ENCODE data around the gene ZNF518B. TPM values are rescaled to one million over a fixed set of nuclear protein-coding genes. Genes with fewer than 3 reads are reported as not detected.

Gene ZNF518B
- 23.7 TPM for total RNA-seq

DNA sequence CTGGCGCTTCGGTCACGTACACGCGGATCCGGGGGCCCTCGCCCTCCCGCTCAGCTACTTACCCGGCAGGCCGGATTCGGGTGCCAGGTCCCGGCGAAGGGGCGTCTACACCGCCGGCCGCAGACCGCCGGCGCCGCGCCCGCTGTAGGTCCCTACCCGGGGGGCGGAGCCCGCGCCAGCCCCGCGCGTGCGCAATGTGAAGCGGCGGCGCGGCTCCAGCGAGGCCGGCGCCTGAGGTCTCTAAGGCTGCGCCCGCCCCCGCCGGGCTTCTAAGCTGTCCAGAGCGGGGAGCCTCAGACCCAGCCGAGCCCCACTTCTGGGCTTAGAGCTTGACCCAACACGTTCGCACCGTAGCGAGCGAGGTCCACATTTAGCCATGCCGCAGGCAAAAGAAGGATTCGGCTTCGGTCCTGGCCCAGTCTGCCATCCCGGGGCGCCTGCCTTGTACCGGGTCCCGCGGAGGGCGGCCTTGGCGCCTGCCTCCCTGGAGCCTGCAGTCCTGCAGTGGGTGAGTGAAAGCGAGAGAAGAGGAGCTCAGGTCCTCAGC is at the start of gene ZNF518B:
Gene ZNF518B (minus strand): TSS at position 172 of the 547 bp plus-strand sequence. CDS start 11,098 bp downstream, outside the sequence.
- DNase-seq (ENCODE audit: low spot score): peak; percentile 65

DNA sequence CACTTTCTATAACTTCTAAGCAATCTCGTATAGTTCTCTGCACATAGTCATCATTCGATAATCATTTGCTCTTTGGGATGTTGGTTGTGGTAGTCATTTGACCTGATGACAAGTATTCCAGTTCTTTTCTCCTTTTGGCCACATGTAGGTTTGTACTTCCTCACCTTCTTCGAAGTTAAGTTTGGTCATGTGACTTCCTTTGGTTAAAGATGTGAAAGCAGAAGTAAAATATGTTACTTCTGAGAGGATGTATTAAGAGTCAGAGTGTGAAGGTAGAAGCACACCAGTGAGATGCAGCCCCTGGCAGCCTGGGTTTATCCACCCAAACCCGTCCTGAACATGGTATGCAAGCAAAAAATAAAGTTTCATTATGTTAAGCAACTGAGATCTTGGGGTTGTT is 48.9 kb upstream of the ZNF518B start:
- DNase-seq (ENCODE audit: low spot score): no peak

DNA sequence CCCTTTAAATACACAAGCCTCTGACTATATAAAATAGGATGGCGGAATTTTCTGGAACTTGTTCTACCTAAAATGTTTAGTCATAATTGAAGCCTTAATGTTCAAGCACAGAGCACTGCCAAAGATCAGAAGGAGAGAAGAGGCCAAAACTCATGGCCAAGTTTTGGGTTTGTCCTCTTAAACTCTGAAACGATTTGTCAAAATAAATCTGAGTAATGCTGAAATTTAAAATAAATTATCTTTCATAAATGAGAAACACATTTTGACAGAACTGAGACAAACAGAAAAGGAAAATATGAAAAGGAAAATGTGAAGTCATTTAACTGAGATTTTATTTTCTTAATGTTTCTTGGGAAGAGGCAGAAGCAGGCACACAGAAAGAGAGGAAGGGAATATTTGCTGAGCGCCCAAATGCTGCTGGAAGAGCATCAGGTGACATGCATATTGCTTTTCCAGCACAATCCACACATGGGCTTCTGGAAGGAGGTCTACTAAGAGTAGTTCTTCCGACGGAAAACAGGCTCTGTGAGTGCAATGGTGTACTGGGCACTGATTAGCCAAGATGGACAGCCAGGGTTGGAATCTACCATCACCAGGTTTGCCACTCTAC is 47.4 kb upstream of the ZNF518B start:
- DNase-seq (ENCODE audit: low spot score): no peak

DNA sequence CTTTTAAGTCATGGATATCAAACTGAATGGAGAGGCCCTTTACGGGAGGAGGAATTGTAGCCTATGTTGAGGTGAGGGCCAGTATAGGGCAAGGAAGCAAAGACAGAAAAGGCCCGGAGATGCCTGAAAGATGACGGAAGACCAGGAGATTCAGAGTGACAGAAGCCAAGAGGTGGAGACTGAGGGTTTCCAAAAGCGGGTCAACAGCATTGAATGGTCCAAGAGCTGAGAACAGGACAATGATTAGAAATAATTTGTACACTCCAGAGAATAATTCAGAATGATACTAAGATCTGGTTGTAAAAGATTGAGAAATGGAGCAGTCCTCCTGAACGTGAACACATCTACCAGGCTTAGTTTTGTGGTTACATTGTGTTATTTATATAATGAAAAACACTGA is 45.5 kb upstream of the ZNF518B start:
- no peak for DNase-seq (ENCODE audit: low spot score)

DNA sequence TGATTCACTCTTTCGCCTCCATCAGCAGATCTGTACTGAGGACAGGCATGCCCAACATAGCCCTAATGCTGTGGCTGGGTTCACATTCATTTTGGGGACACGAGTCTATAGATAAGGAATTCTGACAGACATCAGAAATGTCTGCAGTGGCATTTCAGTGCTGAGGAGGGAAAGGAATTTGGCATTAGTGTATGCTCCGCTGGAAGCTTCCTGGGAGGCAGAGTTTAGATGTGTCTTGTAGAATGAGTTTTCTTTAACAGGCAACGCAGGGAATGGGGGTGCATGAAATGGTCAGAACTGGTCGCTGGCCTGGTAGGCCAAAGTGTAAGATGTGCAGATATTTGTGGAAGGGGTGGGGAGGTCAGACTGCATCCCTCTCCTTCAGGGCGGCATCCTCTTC is 43.5 kb upstream of the ZNF518B start:
- no peak for DNase-seq (ENCODE audit: low spot score)

- DNase-seq (ENCODE audit: low spot score): no peak
These were observed 39.0 kb upstream of the ZNF518B start for GRCh38 chr4:10496200-10496599.

- DNase-seq (ENCODE audit: low spot score): no peak
These were observed 38.4 kb upstream of the ZNF518B start for GRCh38 chr4:10495651-10496050.

- no peak for DNase-seq (ENCODE audit: low spot score)
These were observed 35.2 kb upstream of the ZNF518B start for GRCh38 chr4:10492464-10492863.

DNA sequence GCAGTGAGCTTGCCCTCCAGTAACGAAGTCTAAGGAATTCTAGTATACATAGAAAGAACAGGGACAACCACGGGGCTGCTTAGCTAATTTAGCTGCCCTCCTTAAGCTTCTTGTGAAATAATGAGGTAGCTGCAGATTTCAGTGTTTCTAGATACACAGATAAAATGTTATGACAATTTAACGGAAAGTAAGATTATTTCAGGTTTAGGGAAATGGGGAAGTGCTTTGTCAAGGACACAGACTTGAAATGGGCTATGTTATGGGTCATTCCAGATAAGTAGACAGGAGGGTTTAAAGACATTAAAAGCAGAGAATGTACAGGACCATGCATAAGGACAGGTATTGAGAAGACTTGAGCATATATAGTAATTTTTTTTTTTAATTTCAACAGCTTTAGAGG is 34.2 kb upstream of the ZNF518B start:
- no peak for DNase-seq (ENCODE audit: low spot score)

- DNase-seq (ENCODE audit: low spot score): no peak
These were observed 33.8 kb upstream of the ZNF518B start for GRCh38 chr4:10490996-10491395.

DNA sequence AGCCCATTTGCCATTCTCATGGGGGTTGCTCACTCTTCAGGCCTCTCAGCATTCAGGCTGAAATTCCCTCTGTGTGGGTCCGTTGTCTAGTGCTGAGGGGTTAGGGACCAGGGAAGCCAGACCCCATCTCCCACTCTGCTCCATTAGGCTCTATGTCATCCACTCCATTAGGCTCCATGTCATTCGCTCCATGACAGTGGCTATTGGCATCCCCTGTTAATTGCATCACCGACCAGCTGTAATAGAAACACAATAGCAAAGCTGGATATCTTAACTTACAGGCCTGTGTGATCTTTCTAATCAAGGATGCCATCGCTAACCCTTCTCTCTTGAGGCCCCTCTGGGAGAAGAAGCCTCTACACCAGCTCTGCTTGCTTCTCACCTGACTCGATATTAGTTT is 25.7 kb upstream of the ZNF518B start:
- DNase-seq (ENCODE audit: low spot score): no peak

- no peak for DNase-seq (ENCODE audit: low spot score)
These were observed 23.4 kb upstream of the ZNF518B start for GRCh38 chr4:10480616-10481015.

GRCh38 chr4:10478621-10479020 is 21.4 kb upstream of the ZNF518B start:
- DNase-seq (ENCODE audit: low spot score): no peak

DNA sequence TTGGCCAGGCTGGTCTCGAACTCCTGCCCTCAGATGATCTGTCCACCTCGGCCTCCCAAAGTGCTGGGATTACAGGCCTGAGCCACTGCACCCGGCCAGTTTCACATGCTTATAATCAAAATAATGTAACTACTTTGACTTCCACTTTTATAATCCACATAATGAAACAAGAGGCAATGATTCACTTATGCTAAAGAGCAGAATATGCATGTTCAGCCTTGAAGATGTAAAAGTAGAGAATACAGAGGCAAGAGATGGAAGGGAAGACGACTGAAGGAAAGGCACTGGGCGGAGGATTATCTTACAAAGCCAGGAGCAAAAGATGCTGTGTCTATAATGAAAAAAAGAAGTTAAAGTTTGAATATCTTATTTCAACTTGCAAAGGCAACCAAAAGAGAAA is 13.3 kb upstream of the ZNF518B start:
- no peak for DNase-seq (ENCODE audit: low spot score)

DNA sequence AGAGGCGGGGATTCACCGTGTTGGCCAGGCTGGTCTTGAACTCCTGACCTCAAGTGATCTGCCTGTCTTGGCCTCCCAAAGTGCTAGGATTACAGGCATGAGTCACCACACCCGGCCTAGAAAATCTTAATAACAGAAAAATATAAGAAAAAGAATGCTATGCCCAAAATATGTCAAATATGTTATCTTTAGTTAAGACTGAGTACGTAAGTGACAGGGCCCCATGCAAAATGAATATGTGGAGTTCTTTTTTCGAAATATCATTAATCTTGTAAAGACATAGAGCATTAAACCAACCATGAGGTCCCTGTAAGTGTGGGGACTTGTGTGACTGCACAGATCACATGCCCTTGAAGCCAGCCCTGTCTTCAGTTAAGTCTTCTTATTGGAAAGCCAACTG is 8.9 kb upstream of the ZNF518B start:
- no peak for DNase-seq (ENCODE audit: low spot score)

DNA sequence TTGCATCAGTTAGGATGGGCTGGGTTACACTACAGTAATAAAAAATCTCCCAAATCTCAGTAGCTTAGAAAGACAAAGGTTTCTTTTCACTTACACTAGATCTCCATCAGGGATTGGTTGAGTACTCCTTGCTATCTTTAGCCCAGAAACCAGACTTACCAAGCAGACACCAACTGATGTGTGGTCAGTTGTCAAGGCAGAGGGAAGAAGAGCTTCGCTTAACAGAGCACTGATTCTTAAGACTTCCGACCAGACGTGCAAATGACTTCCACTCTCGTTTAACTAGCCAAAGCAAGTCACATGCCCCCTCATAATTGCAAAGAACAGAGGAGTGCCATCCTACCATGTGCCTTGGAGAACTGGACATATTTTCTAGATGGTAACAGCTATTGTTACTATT is 5.7 kb upstream of the ZNF518B start:
- no peak for DNase-seq (ENCODE audit: low spot score)

GRCh38 chr4:10461850-10462400 is 4.7 kb upstream of the ZNF518B start:
- no peak for DNase-seq (ENCODE audit: low spot score)

DNA sequence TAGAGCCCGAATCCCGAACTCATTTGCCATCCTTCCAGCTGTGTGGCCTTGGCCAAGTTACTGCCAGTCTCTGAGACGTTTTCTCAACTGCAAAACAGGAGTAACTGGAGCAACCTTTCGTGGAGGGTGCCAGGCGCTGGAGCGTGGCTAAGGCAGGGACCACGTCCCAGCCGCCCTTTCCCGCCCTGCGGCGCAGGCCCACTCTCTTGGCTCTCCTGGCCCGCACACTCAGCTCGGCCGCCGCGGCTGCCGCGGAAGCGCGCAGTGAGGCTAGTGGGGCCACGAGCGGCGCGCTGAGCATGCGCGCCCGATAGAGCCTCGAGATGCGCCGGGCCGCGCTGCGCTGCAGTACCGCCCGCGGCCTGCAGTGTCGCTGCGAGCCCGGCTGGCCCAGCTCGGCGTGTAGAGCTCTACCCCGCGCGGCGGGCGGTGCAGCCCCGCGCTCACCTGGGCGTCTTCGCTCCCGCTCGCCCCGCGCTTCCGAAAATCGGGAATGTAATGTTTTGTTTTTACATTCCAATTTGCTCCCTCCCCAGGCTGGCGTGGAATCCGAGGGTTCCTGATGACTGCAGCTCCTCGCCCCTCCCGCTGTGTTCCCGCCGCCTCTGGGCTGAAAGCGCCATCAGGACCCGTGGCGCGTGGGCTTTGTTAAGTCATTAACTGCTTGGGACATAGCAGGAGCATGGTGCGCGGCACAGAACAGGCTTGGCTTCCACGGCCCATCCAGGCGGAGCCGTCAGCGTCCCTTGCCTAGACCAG is 4.0 kb upstream of the ZNF518B start:
- DNase-seq (ENCODE audit: low spot score): peak; percentile 48

DNA sequence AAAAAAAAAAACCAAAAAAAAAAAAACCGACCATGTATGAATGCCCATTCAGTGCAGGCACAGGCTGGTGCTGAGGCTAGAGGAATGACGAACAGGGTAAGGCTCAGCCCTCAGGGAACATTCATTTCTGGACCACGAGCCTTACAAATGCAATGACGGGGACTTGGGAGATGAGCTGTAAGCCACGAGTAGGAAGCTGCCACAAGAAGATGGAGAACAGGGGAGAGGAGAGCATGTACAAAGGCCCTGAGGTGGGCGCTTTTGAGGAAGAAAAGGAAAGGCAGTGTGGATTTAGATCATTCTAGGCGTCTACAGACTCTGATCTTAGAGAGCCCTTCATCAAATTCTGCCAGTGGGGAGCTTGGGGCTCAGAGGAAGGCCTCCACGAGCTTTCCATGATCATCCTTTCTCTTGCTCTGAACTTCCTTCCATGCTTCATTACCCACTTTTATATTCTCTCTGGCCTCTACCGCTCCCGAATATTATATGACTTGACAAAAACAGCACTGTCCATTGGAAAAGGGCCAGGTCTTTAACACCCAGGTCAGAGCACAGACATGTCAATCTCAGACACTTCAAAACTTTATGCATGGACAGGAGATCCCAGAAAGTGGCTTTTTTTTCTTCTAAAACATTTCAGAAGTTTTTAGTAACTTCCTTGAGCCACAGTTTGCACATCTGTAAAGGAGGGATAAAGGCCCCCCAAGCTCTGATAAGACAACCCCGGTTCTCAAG is 3.3 kb upstream of the ZNF518B start:
- DNase-seq (ENCODE audit: low spot score): no peak

GRCh38 chr4:10459305-10459704 is 2.1 kb upstream of the ZNF518B start:
- DNase-seq (ENCODE audit: low spot score): no peak

DNA sequence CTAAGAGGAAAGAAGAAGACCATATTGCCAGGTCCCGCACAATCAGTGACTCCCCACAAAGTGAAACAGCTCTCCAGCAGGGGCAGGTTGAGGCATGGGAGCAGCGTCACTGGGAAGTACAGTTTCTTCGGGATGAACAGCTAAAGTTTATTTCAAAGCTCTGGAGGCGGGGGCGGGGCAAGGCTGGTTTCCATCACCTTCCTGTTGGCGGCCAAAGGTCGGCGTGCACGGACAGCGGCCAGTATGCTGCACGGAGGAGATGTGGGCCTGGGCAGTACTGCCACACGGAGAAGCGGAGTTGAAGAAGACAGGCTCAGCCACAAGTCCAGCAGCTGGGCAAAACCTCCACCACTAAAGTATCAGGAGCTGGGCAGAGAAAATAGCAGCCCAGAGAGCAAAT is 951 bp upstream of the ZNF518B start:
- DNase-seq (ENCODE audit: low spot score): peak; percentile 13

DNA sequence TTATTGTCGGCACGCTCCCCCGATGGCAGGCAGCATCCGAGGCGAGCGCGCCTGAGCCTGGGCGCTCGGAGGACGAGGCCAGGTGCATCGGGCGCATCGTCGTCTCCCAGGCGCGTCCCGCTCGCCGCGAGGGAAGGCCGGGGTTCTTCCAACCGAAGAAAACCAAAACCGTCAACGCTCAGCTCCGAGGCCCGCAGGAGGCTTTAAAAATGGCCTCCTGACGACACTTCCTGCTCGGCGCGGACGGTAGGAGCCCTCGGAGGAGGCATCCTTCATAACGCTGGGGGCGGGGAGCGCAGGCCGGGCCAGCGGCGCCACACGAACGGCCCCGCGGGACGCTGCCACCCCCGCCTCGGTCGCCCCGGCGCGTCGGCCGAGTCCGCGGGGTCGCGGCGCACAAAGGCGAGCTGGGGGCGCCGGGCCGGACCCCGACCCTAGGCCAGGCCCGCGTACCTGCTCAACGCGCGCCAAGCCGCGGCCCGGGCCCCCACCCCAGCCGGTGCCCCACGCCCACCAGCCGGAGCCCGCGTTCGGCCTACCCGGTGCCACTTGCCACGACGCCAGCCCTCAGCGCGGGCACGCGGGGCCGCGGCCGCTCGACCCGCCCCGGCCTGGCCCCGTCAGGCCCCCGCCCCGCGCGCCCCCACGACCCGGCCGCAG is 501 bp downstream of the ZNF518B start:
- peak; percentile 54 for DNase-seq (ENCODE audit: low spot score)

All from mucosa of gallbladder (tissue), 1 donor.